NCI-H2107 (cell line): ENCODE results near the gene CFAP43.
"Not testable (repeated sequence)": the region's sequence is repeated elsewhere in the genome, so short reads cannot be mapped to it uniquely, and the experiment has no call there.

ENCODE experiments used
- DNase-seq: peaks from one replicate; lab custom pipeline; 2025; lab: John Stamatoyannopoulos, UW

CFAP43 gene

GRCh38 chr10:104230490-104230889 lies 1.7 kb downstream of the CFAP43 start:
- DNase-seq = no peak

DNA sequence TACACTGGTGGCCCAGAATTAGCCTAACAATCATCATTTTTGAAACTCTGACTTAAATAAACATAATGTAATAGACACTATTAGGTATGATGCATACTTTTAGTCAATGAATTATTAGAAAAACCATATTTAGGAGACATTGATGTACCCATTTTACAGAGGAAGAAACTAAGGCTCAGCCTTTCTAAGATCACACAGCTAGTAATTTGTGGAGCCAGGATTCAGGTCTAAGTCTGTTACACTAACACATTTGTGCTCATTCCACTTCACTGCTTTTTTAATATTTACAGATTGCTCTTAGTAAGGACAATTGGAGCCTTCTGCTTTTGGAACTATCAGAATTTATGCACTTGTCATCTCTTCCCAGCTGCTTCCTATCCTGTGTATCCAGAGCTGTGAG lies 8.9 kb downstream of the CFAP43 start:
- DNase-seq = no peak

DNA sequence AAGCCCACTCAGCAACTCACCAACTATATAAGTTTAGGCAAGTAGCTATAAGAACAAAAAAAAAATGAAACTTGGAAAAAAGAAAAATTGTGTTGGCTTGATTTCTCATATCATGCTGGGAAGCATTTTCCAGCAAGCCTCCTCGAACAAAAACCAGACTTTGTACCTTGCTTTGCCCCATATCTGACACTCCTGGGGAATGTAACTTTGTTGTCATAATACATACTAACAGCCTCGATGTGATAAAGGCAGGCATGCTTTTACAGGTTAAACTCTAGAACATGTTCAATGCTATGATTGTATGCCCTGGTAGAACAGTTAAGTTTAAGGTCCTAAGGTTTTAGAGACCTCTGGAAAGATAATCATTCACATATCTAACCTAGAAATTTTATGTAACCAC lies 11.6 kb downstream of the CFAP43 start:
- DNase-seq = no peak

DNA sequence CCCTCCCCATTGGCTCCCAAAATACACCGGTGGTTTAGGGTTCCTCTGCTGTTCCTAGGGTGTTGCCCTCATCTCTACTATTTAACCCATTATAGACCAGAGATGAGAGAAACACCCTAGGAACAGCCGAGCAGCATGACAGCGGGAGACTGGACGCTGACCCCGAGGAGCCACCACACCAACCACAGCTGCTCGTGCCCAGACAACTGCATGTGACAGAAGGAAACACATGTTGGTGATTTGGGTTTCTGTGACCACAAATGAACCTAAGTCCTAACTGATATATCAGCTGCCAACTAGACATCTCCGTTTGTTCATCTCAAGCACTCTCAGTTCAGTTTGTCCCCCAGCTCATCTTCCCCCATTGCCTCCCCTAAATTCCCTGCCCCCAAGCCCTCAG lies 13.4 kb downstream of the CFAP43 start:
- DNase-seq = no peak

DNA sequence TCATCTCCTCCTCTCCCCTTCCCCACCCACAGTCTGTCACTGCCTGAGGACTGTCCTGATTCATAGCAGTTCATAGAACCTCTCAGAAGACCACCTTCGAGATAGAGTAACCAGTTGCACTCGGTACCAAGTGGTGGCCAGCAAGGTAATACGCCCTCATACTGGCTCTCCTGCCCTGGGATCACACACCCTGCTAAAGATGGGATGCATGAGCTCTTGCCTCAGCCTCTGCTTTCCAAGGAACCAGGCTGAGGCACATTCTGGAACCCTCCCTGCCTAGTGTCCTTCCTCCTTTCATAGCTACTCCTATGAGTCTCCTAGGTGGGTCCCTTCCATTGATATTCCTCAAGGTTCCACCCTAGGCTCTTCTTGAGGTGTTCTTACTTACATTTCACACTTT lies 15.5 kb downstream of the CFAP43 start:
- DNase-seq = no peak

DNA sequence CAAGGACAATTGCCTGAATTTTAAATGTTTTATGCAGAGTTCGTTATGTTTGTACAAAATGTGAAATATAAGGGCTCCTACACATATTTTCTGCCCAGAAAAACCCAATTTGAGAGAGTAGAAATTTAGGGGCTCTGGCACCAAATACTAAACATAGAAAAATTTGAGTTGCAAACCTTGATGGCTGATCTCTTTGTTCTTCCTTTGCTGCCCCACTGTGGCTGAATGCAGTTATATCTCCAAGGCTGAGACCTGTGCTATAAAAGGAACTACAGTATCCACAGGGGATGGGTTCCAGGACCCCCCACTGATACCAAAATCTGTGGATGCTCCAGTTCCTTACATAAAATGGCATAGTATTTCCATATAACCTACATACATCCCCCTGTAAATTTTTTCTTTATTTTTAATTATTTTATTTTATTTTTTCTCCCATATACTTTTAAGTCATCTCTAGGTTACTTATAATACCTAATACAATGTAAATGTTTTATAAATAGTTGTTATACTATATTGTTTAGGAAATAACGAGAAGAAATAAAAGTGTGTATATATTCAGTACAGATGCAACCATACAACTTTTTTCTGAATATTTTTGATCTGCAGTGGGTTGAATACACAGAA lies 22.5 kb downstream of the CFAP43 start:
- DNase-seq = peak; percentile 7

DNA sequence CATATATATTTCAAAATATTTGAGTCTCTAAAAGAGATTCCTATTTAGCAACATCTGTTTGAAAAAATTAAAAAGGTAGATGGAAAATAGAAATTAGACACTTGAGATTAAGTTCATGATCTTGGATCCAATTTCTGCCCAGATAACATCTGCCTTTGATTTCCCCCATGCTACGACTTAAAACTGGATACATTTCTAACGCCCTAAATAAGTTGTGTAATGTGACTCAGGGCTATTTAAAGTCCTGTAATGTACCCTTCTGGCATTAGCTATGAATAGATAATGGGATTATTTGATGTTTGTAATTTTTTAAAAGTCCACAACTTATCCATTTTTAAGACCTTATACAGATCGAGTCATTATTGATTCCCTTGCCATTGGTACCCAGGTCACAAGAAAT lies 23.4 kb downstream of the CFAP43 start:
- DNase-seq = no peak

DNA sequence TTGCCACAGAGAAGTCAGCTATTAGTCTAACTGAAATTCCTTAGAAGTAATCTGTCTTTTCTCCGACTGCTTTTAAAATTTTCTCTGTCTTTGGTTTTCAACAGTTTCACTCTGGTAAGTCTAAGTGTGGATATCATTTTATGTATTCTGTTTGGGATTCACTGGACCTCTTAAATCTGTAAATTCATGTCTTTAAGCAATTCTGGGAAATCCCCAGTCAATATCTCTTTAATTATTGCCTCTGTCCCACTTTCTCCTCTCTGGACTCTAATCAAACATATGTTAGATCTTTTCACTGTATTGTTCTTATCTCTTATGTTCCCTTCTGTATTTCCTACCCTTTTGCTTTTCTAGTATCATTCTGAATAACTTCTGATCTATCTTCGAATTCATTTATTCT lies 29.9 kb downstream of the CFAP43 start:
- no peak for DNase-seq

DNA sequence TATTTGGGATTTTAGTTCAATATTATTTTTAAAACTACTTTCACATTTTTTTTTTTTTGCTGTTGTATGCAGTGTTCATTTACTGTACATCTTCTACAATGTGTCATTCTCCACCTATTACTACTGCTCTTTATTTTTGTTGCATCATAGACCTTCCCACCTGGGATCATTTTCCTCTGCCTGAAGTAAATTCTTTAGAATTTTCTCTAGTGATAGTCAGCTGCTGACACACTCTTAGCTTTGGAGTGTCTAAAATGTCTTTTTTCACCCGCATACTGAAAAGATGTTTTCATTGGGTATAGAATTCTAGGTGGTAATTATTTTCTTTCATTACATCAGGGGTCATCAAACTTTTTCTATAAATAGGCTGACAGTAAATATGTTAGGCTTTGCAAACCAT lies 30.5 kb downstream of the CFAP43 start:
- DNase-seq = no peak

GRCh38 chr10:104199567-104199966 lies 32.6 kb downstream of the CFAP43 start:
- no peak for DNase-seq

GRCh38 chr10:104197364-104197763 lies 34.8 kb downstream of the CFAP43 start:
- DNase-seq = no peak

DNA sequence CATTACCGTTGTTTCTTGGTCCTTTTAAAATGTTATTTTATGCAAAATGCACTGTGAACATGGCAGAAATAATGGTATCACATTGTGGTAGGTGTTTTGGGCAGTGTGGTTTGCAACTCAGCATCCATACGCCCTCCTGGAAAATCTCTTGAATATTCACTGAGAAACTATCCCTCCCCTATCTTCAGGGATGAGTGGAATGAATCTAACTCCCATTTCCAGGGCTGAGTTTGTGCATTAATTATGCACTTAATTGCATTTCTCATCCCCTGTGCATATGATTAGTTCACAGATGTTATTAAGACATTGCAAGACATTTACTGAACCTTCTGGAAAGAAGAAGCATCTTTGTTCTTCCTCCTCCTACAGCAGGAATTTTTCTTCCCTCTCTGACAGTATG lies 36.5 kb downstream of the CFAP43 start:
- no peak for DNase-seq

- DNase-seq = no peak
Measured at GRCh38 chr10:104193787-104194186, 38.4 kb downstream of the CFAP43 start.

DNA sequence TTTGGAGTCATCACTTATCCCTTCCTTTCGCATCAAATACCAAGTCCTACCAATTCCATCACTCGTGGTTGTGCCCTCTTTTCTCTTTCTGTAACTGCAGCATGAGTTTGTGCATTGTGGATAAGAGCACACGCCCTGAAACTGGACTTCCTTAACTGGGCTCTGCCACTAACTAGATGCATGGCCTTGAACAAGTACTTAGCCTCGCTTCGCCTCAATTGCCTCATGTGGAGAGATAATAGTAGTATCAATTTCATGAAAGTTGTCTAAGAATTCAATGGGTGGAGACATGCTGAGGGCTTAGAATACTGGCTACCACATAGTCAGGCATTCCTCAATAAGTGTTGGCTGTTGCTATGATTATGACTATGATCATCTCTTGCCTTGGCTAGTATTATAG lies 41.5 kb downstream of the CFAP43 start:
- no peak for DNase-seq

- no peak for DNase-seq
Measured at GRCh38 chr10:104183682-104184081, 48.5 kb downstream of the CFAP43 start.

DNA sequence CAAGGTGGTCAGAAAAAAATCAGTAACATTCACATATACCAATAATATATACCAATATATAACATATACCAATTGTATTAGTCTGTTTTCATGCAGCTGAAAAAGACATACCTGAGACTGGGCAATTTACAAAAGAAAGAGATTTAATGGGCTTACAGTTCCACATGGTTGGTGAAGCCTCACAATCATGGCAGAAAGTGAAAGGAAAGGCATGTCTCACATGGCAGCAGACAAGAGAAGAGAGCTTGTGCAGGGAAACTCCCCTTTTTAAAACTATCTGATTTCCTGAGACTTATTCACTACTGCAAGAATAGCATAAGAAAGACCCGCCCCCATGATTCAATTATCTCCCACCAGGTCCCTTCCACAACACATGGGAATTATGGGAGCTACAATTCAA lies 58.0 kb downstream of the CFAP43 start:
- not testable (repeated sequence) for DNase-seq

DNA sequence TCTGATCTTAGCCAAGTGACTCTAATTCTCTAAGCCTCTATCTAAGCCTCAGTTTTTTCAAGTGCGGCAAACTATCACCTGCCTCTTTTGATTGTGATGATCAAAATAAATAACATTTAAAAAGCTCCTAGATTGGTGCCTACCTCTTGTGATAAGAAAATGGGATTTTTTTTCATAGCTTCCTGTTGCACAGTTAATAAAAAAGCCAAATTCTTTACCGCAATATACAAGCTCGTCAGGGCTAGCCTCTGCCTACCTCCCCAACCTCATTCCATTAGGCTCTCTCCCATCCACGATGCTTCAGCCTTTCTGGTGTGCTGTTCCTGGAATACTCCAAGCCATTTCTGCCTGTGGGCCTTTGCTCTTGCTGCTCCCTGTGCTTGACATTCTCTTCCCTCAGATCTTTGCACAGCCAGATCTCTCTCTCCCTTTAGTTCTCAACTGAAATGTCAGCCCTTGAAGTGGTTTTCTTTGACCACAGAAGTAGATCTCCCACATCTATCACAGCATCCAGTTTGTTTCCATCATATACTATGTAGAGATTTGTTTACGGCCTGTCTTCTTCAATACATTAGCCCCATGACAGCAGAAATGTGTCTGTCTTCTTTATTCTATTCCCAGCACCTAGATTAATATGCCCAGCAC lies 61.4 kb downstream of the CFAP43 start:
- DNase-seq = no peak

DNA sequence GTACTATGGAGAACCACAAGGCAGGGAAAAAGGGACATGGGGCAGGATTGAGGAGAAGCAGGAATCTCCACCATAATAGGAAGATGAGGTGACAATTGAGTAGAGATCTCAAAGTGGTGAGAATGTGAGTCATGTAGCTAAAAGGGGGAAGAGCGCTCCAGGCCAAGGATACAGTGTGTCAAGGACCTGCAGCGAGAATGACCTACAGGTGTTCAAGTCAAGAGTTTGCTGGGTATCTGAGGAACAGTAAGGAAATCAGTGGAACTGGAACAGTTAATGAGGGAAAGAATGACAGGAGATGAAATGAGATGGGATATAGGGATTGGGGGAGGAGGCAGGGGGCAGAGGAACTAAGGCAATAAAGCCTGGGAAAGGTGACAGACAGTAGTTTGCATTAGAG lies 76.6 kb downstream of the CFAP43 start:
- DNase-seq = no peak

DNA sequence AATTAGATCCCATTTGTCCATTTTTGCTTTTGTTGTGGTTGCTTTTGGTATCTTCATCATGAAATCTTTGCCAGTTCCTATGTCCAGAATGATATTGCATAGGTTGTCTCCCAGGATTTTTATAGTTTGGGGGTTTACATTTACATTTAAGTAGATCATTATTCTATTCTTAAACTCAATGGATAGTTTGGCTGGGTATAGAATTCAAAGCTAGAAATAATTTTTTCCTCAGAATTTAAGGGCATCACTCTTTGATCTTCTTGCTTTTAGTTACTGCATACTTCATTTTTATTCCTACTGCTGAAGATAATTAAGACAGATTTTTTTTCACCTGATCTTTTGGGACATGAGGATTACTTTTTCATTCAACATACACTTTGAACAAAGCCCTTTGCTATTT lies 80.4 kb downstream of the CFAP43 start:
- no peak for DNase-seq

- DNase-seq = no peak
Measured at GRCh38 chr10:104150139-104150538, 82.0 kb downstream of the CFAP43 start.

DNA sequence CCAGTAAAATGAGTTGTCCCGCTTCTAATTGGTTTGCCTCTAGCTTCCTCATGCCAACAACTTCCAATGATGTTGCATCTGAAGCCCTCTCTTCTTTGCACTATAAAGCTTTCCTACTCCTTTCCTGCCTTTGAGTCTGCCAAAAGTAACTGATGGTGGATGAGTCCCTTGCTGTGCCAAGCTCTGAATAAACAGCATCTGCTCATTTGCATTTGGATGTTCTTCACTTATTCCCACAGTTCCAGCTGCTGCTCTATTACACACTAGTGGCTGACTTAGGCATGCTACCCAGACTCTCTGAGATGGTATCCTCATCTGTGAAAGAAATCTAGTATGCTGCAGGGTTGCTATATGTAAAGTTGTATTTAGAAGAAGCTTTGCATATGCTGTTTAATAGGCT lies 85.3 kb downstream of the CFAP43 start:
- no peak for DNase-seq

DNA sequence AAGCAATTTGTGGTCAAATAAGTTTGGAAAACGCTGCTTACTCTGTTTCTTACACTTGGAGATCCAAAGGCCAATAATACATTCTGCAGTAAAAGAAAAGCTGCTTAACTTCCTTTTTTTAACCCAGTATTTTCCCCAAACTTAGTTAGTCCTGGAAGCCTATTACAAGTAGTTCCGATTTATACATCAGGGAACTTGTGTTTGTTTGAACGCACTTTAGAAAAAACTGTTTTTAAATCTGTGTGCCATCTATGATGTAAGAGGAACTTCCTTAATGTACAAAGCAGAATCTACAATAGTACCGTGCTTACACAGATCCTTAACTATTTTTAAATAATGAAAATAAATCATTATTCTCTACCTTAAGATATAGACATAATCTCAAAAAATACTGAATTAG lies 87.2 kb downstream of the CFAP43 start:
- DNase-seq = no peak

GRCh38 chr10:104143829-104144228 lies 88.3 kb downstream of the CFAP43 start:
- no peak for DNase-seq

DNA sequence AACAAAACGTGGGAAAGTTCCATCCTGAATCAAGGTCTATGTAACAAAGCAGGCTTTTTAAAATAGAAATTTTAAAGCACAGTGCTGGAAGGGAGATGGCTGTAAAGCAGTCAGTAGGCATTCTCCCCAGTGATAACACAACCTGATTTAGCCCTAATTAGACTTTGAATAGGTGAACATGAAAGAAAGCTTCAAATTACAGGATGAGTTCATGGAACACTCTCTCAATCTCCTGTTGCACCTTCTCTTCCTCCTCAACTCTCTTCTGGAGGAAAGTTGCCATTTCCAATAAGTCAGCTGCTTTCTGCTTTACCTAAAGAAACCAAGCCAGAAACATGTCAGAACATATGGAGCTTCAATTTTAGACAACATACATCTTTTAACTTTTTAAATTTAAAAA lies 90.1 kb downstream of the CFAP43 start:
- no peak for DNase-seq
